HG02938 (cell line): ENCODE measurements around the gene MYDGF.
"Not testable (repeated sequence)": the region's sequence is repeated elsewhere in the genome, so short reads cannot be mapped to it uniquely, and the experiment has no call there.

ENCODE experiments used
- ATAC-seq: cut with Tn5 transposase; IDR thresholded peaks from one replicate; pipeline ENCODE4 v1.9.1; 2021; ENCODE audit warnings: mild to moderate bottlenecking, moderate library complexity; ENCODE audit not compliant: unreplicated experiment

Gene MYDGF

DNA sequence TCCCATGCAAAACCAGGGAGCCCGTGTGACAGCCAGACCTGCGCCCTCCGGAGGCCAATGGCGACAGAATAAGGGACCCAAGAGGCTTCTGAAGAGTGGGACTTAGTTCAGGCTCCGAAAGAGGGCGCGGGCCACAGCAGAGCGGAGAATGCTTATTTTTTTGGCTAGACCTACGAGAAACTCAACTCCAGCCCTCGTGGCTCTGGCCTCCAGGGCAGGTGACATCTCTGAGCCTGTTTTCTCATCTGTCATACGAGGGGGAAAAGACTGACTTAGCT is 30.5 kb upstream of the MYDGF start:
- ATAC-seq = no peak

DNA sequence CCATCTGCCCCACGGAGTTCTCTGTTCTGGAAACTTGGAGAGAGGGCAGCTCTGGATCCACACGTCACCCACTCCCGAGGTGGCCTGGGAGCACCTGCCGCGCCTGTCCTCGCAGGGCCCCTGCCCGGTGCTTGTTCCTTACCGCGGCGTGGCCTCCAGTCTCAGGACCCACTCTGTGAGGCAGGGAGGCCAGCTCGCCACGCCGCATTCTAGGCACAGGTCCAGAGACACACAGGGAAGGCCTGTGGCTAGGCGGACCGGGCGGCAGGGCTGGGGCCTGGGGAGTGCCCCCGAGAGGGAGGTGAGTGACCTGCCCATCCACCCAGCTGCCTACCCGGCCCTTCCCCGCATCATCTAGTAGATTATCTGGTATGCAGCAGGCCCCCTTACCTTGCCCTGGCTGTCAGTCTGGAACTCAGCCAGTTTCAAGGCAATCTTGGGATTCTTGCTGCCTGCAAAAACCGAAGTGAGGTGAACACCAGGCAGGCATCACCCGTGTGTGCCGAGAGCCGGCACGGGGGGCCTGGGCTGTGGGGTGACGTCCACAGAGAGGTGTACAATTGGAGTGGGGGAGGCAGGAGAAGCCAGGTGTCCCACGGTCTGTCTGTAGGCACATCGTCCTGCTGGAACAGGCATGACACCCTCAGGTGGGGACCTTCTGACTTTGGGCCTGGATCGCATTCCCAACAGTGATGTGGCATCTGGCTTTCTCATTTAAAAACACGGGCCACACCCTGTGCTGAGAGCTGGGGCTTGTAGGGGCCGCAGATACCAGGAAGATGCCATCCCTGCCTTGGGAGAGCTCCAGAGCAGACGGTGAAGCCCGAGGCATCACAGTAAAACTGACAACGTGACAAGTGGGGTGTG is 29.9 kb upstream of the MYDGF start:
- ATAC-seq = no peak

DNA sequence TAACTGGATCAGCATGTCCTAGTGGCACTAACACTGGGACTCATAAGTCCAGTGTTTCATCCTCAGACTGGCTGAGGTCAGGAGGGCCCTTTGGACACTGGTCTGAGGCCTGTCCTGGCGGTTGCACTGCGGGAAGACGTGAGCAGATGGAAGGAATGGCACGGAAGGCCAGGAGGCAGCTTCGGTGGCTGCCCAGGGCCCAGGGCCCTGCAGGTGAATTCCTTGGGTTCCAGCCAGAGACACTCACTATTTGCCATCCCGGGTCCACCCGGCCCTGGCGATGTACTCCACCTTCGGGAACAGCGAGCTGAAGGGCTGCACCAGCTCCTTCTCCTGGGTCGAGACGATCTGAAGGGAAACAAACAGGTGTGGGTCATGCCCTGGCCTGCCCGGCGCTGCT is 27.2 kb upstream of the MYDGF start:
- ATAC-seq = no peak

DNA sequence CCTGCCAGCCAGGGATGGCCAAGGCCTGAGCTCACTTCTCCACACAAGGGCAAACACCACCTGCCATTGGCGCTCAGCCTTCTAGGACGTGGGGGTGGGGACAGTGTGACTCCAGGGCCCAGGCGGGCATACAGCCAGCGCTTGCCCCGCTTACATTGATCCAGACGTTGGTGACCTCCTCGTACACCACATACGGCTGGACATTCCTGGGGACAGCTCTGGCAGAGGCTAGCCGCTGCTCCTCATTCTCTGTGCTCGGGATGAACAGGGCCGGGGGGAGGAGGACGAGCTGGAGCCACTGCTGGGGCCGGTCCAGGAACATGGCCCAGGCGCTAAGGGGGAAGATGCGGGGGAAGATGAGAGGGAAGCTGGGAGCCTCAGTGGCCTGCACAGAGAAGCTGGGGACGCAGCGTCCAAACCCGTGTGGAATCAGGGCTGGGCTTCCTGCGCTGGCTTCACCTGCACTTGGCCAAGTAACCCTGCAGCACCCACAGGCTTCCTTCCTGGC is 25.1 kb upstream of the MYDGF start:
- no peak for ATAC-seq

DNA sequence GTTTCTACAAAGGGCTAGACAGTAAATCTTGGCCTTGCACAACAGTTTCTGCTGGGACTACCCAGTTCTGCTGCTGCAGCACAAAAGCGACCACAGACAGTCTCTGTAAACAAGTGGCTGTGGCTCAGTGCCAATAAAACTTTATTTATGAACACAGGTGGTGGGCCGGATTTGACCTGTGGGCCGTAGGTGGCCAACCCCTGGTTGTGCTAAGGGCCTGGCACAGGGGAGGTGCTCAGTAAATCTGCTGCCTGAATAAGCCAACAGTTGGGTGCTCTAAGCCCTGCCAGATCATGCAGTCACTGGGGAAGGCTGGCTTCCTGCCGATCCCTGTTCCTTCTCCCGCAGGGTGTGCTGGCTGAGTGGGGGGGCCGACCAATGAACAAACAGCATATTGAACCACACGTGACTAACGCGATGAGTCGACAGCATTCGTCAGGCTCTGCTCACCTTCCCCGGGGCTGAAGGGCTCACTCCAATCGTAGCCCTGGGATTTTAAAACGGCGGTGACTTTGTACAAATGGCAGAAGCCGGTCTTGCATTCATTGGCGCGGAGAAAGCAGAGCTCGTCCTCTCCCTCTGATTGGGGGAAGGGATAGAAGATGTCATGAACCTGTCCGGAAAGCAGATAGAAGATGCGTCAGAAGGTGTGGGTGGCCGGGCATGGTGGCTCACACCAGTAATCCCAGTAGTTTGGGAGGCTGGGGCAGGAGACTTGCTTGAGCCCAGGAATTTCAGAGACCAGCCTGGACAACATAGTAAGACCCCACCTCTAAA is 24.3 kb upstream of the MYDGF start:
- no peak for ATAC-seq

DNA sequence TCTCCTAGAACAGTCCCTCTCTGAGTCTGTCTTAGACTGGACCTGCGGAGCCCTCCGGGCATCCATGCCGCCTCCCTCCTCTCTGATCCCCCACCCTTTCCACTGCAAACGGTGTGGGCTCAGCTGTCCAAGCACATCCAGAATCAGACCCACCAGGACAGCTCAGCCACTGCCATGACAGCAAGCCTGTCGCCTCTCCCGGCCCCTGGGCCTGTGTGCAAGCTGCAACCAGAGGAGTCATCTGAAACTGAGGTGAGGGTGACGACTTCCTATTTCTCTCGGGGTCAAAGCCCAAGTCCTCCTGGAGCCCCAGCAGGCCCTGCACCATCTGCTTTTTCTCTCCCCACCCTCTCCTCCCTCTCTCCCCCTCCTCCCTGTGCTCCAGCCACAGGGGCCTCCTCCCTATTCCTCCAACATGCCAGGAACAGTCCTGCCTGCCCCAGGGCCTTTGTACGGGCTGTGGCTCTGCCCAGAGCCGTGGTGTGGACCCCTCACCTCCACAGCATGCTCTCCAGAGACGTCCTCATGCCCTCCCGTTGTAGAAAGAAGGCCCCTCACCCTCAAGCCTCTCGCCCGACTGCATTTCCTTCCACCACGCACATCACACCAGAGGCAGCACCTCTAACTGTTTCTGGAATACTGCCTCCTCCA is 23.5 kb upstream of the MYDGF start:
- ATAC-seq = no peak

DNA sequence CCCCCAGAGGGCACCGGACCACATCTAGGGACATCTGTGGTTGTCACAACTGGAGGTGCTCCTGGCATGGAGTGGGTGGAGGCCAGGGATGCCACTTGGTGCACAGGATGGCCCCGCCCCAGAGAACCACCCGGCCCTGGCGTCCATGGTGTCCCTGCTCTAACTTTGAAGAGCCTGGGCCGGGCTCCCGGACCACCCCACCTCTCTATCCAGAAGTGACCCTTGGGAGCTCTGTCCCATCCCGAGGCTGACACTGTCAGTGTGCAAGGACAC is 22.9 kb upstream of the MYDGF start:
- no peak for ATAC-seq

DNA sequence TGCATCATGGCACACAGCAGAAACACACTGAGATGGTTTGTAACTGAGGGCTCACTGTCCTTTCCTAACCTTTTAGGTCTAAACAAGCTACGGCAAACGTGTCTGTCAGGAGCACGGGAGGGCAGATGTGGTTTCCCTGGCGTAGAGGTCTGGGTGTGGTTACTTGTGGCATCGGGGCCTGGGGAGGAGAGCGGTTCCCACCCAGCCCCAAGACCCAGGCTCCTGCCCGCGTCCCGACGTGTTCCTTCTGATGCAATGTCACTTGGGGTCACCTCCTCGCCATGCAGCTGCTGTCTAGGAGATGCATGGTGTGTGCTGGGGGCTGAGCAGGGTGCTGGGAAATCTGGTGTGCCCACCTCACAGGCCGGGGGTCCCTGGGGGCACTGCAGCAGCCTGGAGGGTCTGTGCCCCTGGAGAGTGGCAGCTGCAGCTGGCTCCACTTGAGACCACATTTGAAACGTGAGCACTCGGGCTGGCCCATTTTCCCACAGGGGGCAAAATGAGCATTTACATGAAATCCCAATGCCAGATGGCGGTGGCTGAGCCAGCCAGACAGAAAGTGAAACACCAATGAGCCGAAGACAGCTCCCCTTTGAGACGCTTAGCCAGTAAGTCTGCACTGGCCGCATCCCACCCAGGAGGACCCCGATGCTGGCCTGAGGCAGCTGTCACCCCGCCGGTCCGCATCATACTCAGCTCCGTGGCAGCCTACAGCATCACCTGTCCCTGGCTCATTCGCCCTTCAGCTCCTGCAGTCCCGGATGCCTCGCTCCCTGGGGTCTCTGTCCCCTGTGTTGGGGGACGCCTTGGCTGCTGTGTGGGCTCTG is 22.3 kb upstream of the MYDGF start:
- no peak for ATAC-seq

DNA sequence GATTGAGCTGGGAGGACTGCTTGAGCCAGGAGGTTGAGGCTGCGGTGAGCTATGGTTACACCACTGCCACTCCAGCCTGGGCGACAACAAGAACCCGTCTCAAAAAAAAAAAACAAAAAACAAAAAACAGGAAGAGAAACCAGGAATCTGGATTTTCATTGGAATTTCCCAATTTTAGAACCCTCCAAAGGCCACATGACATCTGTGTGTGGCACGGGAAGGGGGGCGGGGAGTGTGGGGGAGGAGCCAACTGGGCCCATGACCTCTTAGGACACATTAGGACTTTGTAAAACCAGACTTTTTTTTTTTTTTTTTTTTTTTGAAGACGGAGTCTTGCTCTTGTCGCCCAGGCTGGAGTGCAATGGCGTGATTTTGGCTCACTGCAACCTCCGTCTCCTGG is 21.2 kb upstream of the MYDGF start:
- no peak for ATAC-seq

DNA sequence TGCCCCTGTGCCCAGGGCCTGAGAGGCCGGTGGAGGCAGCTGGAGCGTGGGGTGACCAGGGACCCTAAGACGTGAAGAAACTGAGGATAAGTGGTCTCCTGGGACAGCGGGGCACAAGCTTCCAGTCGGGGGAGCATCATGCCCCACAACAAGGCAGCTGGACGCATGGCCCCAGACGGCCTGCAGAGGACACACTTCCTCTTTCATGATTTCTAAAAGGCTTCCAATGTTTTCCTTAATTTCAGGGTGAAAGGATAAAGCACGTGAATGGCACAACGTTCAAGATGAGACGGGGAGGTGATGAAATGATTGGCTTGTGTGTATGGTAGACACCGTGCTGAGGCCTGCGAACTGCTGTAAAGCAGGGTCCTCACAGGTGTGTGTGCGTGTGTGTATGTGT is 20.2 kb upstream of the MYDGF start:
- ATAC-seq = no peak

DNA sequence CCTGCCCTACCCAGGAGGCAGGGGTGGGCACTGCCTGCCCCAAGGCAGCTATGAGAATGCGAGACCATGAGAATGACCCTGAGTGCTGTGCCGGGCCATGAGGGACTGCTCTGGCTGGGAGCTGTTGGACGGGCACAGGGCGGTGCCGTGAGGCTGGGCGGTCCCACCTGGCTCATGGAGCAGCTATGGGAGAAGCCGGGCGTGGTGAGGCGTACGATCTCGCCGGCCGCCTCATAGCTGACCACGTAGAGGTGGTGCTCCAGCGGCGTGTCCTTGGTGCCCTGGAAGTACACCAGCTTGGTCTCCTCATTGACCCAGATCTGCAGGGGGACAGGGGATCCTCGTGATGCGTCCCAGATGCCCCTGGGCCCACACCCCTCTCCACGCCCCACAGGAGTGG is 19.3 kb upstream of the MYDGF start:
- no peak for ATAC-seq

DNA sequence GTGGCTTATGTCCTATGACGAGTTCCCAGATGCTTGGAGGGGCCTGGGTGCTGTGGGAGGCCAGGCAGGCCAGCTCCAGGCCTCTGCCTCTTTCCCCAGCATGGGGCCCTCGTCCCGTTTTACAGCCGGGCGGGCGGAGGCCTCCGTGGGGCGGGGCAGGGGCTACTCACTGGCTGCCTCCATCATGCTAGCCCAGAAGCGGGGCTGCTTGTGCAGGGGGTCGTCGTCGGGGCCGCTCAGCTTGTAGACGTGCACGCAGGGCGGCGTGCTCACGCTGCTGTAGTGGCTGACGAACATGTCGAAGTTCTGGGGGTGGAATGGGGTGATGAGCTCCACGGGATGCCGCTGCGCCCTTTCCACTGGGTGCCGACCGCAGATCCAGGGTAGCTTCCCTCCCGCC is 18.4 kb upstream of the MYDGF start:
- no peak for ATAC-seq

DNA sequence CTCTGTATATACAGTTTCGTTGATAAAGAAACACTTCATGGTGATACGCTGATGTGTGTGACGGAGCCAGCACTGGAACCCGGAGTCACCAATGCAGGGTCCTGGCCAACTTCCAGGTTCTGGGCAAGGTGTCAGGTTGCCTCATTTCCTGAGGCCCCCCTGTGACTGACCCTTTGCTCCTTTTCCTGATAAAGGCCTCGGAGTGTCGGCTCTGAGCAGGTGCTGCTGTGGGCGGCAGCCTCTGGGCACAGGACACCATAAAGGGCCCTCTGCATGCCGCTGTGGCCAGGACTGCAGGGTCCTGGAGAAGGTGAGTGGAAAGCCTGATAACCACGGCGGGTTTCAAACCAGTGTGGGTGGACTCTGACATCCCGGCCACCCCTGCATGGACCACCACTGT is 17.3 kb upstream of the MYDGF start:
- no peak for ATAC-seq

DNA sequence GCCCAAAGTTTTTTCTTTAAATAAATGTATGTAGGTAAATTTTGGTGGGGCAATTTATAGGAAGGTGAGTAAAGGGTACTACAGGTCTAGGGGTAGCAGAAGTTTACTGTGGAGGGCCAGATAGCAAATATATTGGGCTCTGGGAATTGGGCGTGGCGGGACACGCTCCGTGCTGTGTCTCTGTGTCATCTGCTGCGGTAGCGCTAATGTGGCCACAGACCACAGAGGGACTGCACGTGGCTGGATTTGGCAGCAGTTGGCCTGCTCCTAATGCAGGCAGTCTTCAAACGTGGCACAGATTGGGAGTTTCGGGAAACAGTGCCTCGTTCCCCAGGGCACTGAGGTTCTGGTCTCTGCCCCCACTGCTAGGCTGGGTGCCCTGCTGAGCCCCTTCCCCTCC is 16.6 kb upstream of the MYDGF start:
- ATAC-seq = no peak

DNA sequence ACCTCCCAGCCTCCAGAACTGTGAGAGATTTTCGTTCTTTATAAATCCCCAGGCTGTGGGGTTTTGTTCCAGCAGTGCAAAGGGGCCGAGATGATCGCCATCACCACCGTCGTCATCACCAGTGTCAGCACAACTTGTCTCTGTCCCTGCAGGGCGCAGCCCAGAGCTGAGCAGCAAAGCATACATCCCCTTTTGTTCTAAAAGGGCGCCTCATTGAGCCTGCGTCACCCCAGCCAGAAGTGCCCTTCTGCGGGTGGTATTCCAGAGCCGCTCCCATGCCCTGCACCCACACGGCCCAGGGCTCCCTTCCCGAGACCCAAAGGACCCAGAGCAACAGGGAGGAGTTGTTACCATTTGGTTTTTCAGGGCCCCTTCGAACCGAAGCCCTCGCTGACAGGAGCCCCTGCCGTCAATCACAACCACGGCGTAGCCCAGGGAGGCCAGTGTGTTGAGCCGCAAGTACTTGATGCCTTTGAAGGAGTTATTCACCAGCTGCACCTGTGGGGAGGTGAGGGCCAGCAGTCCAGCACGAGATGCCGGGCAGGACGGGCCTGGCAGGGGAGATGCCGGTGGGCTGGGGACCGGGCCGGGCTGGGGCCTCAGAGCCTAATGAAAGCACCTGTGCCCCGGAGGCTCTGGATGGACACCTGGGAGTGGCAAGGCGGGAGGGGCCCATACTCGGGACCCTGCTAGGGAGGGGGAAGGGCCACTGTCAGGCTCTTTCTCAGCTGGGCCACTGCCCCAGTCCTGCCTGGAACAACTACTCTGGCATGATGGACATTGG is 14.4 kb upstream of the MYDGF start:
- ATAC-seq = no peak

DNA sequence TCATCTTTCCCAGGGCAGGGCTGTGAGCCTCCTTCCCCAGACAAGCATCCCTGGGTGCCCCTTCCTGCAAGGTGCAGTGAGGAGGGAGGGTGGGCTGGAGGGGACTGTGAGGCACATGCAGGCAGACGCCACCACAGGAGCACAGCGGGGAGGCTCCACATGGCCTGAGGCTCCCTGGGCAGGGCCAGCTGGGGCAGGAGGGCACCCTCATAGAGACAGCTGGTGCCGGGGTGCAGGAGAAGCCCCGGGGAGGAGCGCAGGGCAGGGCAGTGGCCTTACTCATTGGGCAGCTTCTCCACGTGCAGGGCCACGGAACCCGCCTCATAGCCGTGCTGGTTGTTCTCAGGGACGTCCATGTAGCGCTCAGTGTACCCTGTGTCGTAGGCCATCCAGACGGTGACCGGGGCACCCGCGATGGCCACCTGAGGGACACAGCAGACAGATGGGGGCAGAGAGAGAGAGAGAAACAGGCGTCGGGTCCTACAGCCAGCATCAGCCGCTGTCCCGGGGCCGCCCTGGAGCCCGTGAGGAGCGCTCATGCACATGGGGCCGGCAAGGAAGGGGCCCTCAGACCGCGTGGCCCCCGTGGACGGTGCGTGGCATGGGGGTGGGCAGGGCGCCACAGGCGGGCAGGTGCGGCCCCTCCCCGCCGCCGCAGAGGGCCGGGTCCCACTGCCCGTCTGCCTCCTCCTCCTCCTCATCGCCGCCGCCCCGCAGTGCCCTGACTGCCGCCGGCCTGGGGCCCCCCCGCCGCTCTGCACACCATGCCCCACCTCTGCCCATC is 12.5 kb upstream of the MYDGF start:
- ATAC-seq = no peak

DNA sequence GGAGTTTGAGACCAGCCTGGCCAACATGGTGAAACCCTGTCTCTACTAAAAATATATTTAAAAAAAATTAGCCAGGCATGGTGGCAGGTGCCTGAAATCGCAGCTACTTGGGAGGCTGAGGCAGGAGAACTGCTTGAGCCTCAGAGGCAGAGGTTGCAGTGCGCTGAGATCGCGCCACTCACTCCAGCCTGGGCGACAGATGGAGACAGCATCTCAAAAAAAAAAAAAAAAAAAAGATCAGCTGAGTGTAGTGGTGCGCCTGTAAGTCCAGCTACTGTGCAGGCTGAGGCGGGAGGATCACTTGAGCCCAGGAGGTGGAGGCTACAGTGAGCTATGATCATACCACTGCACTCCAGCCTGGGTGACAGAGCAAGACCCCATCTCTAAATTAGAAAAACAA is 9.9 kb upstream of the MYDGF start:
- ATAC-seq = not testable (repeated sequence)

DNA sequence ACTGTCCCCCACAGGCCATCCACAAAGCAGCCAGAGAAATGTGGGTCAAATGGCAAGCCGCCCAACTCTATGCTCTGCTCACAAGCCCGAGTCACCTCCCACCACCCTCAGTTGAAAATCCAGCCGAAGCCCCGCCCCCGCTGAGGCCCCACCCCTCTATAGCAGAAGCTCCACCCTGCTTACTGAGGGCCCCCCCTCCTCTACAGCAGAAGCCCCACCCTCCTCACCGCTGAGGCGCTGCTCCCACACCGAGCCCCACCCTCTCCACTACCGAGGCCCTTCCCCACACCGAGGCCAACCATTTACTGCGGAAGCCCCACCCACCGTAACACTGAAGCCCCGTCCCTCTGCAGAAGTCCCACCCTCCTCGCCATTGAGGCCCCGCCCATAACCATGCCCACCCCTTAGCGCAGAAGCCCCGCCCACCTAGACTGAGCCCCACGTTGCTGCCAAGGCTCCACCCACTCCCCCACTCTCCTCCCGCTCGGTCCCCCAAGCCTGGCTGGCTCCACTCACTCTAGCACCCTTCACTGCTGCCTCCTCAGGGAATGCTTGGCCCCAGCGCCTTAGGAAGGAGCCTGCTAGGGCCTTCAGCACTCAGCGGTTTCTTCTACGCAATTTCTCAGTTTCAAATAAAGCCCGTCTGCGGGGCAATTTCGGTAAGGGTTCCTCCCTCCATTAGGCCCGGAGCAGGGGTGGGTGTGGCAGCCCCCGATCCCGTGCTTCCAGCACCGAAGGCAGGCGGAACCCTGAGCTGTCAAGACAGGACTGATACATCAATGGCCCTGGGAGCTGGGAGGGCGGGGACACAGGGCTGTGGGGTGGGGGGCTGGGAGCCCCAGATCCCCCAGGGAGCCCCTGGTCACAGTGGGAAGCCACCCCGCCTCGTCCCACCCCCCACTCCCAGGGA is 9.0 kb upstream of the MYDGF start:
- no peak for ATAC-seq
